Astrocyte (in vitro differentiated cells and primary cell): ENCODE results near the gene FRMD4A. TPM values are rescaled to one million over a fixed set of nuclear protein-coding genes. Genes with fewer than 3 reads are reported as not detected.

Source experiments
- DNase-seq: peaks from one replicate; pipeline ENCODE4 v3.0.0-alpha.2; 2010; ENCODE audit warnings: low read depth
- FAIRE-seq: peaks from 2 replicates; lab custom pipeline; 2011; peaks lifted over from hg19 to GRCh38; lab: Jason Lieb, UNC
- H2AFZ ChIP-seq: 2 replicates; pipeline ENCODE4 v1.6.0; 2012; ENCODE audit warnings: low read depth, low read length, inconsistent platforms
- H3K27ac ChIP-seq: 2 replicates; pipeline ENCODE4 v1.5.1; 2011; ENCODE audit warnings: low read depth, low read length, inconsistent platforms
- H3K27me3 ChIP-seq: 2 replicates; pipeline ENCODE4 v1.6.0; 2011; ENCODE audit warnings: low read length, inconsistent platforms; ENCODE audit not compliant: insufficient read depth
- H3K36me3 ChIP-seq: 2 replicates; pipeline ENCODE4 v1.5.1; 2011; ENCODE audit warnings: low read length, inconsistent platforms; ENCODE audit not compliant: insufficient read depth
- H3K4me1 ChIP-seq: 2 replicates; pipeline ENCODE4 v1.5.1; 2011; ENCODE audit warnings: low read length, inconsistent platforms; ENCODE audit not compliant: insufficient read depth
- H3K4me2 ChIP-seq: 2 replicates; pipeline ENCODE4 v1.6.0; 2012; ENCODE audit warnings: low read length, inconsistent platforms
- H3K4me3 ChIP-seq: 2 replicates; pipeline ENCODE4 v1.5.1; 2011; ENCODE audit warnings: low read depth, mild to moderate bottlenecking, low read length, inconsistent platforms; ENCODE audit not compliant: insufficient read depth
- H3K79me2 ChIP-seq: 2 replicates; pipeline ENCODE4 v1.6.0; 2012; ENCODE audit warnings: mild to moderate bottlenecking, low read length, inconsistent platforms; ENCODE audit not compliant: insufficient read depth
- H3K9ac ChIP-seq: 2 replicates; pipeline ENCODE4 v1.6.0; 2012; ENCODE audit warnings: mild to moderate bottlenecking, low read length, inconsistent platforms
- H3K9me3 ChIP-seq: 2 replicates; pipeline ENCODE4 v1.5.1; 2012; ENCODE audit warnings: low read depth, mild to moderate bottlenecking, low read length, inconsistent platforms; ENCODE audit not compliant: insufficient read depth
- H4K20me1 ChIP-seq: 2 replicates; pipeline ENCODE4 v1.6.0; 2012; ENCODE audit warnings: low read length, inconsistent platforms; ENCODE audit not compliant: insufficient read depth
- H3K27ac Mint-ChIP-seq: one replicate; pipeline ENCODE4 v1.8.0; 2021; ENCODE audit warnings: mild to moderate bottlenecking, mixed read lengths; ENCODE audit not compliant: unreplicated experiment
- H3K27me3 Mint-ChIP-seq: one replicate; pipeline ENCODE4 v1.8.0; 2021; ENCODE audit warnings: low read depth, mixed read lengths; ENCODE audit not compliant: unreplicated experiment
- H3K36me3 Mint-ChIP-seq: one replicate; pipeline ENCODE4 v1.8.0; 2021; ENCODE audit warnings: low read depth, mixed read lengths; ENCODE audit not compliant: unreplicated experiment
- H3K4me1 Mint-ChIP-seq: one replicate; pipeline ENCODE4 v1.8.0; 2021; ENCODE audit warnings: low read depth, mixed read lengths; ENCODE audit not compliant: unreplicated experiment
- H3K4me3 Mint-ChIP-seq: one replicate; pipeline ENCODE4 v1.8.0; 2021; ENCODE audit warnings: mild to moderate bottlenecking, moderate library complexity, mixed read lengths; ENCODE audit not compliant: unreplicated experiment
- H3K9me3 Mint-ChIP-seq: one replicate; pipeline ENCODE4 v1.8.0; 2021; ENCODE audit warnings: mild to moderate bottlenecking, mixed read lengths; ENCODE audit not compliant: unreplicated experiment
- CTCF ChIP-seq: IDR thresholded peaks from 2 replicates; pipeline ENCODE4 v1.5.1; 2011; ENCODE audit warnings: low read depth, mild to moderate bottlenecking, inconsistent platforms, low read length, moderate library complexity; ENCODE audit not compliant: insufficient read depth
- EZH2 ChIP-seq: IDR thresholded peaks from 2 replicates; pipeline ENCODE4 v1.6.1; 2012; ENCODE audit warnings: mild to moderate bottlenecking, low read length, inconsistent platforms; ENCODE audit not compliant: insufficient read depth
- total RNA-seq: library from RNA; stranded (reverse); gene quantifications from 2 replicates; pipeline ENCODE4 v1.2.1, GENCODE V29; 2021

Gene FRMD4A
- total RNA-seq, 1 donor from 2014 or later, result 82.5 TPM

- H3K9ac ChIP-seq, result no peak overlapping the region
Measured at GRCh38 chr10:13771992-13772391, 558.7 kb downstream of the FRMD4A start.

GRCh38 chr10:13770760-13771493, 559.8 kb downstream of the FRMD4A start:
- H3K27me3 Mint-ChIP-seq, result no peaks in the 10 kb centered on the region
- Histone ChIP-seq H3K27ac (no peak overlapping the region), H3K9me3 (no peaks in the 10 kb centered on the region), H3K4me3 (no peak overlapping the region), H3K4me1 (peaks cover 14% of the 10 kb centered on the region), H3K27me3 (no peaks in the 10 kb centered on the region), H4K20me1 (no peaks in the 10 kb centered on the region), H3K4me2 (no peak overlapping the region), H2AFZ (no peak overlapping the region), H3K79me2 (peaks cover 9% of the 10 kb centered on the region), H3K9ac (no peak overlapping the region), H3K36me3 (peaks cover 4% of the 10 kb centered on the region)
- H3K36me3 Mint-ChIP-seq, result peaks cover 30% of the 10 kb centered on the region
- DNase-seq, result no peak
- no peaks in the 10 kb centered on the region for H3K9me3 Mint-ChIP-seq
- FAIRE-seq, result no peak
- peaks cover under 1% of the 10 kb centered on the region for H3K4me1 Mint-ChIP-seq
- no peak overlapping the region for H3K27ac Mint-ChIP-seq
- no peak overlapping the region for H3K4me3 Mint-ChIP-seq
- TF ChIP-seq EZH2, result no peak
- no peak for TF ChIP-seq CTCF

More at GRCh38 chr10:13771992-13772391, 558.7 kb downstream of the FRMD4A start:
- TF ChIP-seq EZH2 (no peak), CTCF (no peak)
- Histone ChIP-seq H3K27ac (no peak overlapping the region), H3K9me3 (no peaks in the 10 kb centered on the region), H3K27me3 (no peaks in the 10 kb centered on the region), H4K20me1 (no peaks in the 10 kb centered on the region), H3K4me2 (no peak overlapping the region), H3K36me3 (peaks cover 4% of the 10 kb centered on the region), H2AFZ (no peak overlapping the region), H3K79me2 (peaks cover 9% of the 10 kb centered on the region), H3K4me1 (peaks cover 19% of the 10 kb centered on the region), H3K4me3 (no peak overlapping the region)
- H3K4me1 Mint-ChIP-seq, result peaks cover 8% of the 10 kb centered on the region
- no peak for DNase-seq
- FAIRE-seq, result no peak
- H3K9me3 Mint-ChIP-seq, result no peaks in the 10 kb centered on the region
- H3K27me3 Mint-ChIP-seq, result no peaks in the 10 kb centered on the region
- H3K4me3 Mint-ChIP-seq, result no peak overlapping the region
- no peak overlapping the region for H3K27ac Mint-ChIP-seq
- H3K36me3 Mint-ChIP-seq, result peaks cover 30% of the 10 kb centered on the region

DNA sequence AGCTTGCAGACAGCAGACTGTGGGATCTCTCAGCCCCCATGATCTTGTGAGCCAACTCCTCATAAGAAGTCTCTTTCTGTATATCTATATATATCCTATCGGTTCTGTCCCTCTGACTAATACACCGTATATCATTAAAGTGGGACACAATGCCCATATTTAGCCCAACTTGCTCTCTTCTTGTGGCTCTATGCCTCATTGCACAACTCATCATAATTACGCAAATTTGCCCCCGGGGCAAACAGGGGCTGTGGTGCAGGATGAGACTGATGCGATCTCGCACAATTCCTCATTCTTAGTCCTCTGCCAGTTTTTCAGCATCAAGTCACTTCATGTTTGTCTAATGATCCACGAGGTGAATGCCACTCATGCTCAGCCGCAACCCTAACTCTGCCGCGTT, 560.8 kb downstream of the FRMD4A start:
- H3K36me3 Mint-ChIP-seq, result peaks cover 25% of the 10 kb centered on the region
- H3K27me3 Mint-ChIP-seq, result no peaks in the 10 kb centered on the region
- H3K4me1 Mint-ChIP-seq, result peaks cover 7% of the 10 kb centered on the region
- Histone ChIP-seq H3K27ac (no peak overlapping the region), H3K9me3 (no peaks in the 10 kb centered on the region), H2AFZ (no peak overlapping the region), H3K4me2 (no peak overlapping the region), H3K4me3 (no peak overlapping the region), H4K20me1 (no peaks in the 10 kb centered on the region), H3K79me2 (peaks cover 9% of the 10 kb centered on the region), H3K27me3 (no peaks in the 10 kb centered on the region), H3K36me3 (peaks cover 4% of the 10 kb centered on the region), H3K9ac (no peak overlapping the region), H3K4me1 (peaks cover 6% of the 10 kb centered on the region)
- H3K9me3 Mint-ChIP-seq, result no peaks in the 10 kb centered on the region
- H3K4me3 Mint-ChIP-seq, result no peak overlapping the region
- DNase-seq (peak; percentile 58), FAIRE-seq (no peak)
- H3K27ac Mint-ChIP-seq, result no peak overlapping the region
- TF ChIP-seq EZH2 (no peak), CTCF (no peak)
